OCI-LY7 (cell line): ENCODE data around the gene LYPD1. TPM values are rescaled to one million over a fixed set of nuclear protein-coding genes. Genes with fewer than 3 reads are reported as not detected.
A peak's percentile ranks its signal among the peaks of the same experiment; 100 is the strongest.

Experiments
- BruUV-seq: library from RNA; stranded (reverse); fragments of 400-500 nt; replicated peaks from 2 replicates; lab custom pipeline; 2021; lab: Mats Ljungman, UMichigan
- CTCF ChIA-PET: fragments of 300-600 bp; sonication (Branson Sonifier 250); formaldehyde crosslinking; loops from one replicate; lab custom pipeline; 2022; ENCODE audit warnings: antibody characterized with exemption; ENCODE audit not compliant: unreplicated experiment; lab: Charles Lee
- POLR2A ChIA-PET: fragments of 300-600 bp; sonication (Branson Sonifier 250); formaldehyde crosslinking; loops from one replicate; lab custom pipeline; 2022; ENCODE audit warnings: antibody characterized with exemption; lab: Charles Lee
- DNase-seq: peaks from one replicate; pipeline ENCODE4 v3.0.0-alpha.2; 2015; ENCODE audit warnings: low spot score
- H2AFZ ChIP-seq: fragments of 200-600 bp; sonication (generic), shearing (Covaris generic); 2 replicates; pipeline ENCODE4 v1.6.1; 2014; ENCODE audit warnings: mild to moderate bottlenecking, antibody characterized with exemption, low read length, moderate library complexity
- H3K27ac ChIP-seq: fragments of 200-600 bp; sonication (generic); 2 replicates; pipeline ENCODE4 v1.5.1; 2014; ENCODE audit warnings: mixed run types, low read depth, mild to moderate bottlenecking, moderate library complexity, low read length, inconsistent platforms; ENCODE audit not compliant: poor library complexity, severe bottlenecking
- H3K36me3 ChIP-seq: fragments of 200-600 bp; sonication (generic); 2 replicates; pipeline ENCODE4 v1.6.1; 2014; ENCODE audit warnings: mild to moderate bottlenecking, antibody characterized with exemption, low read length, moderate library complexity, mixed read lengths; ENCODE audit not compliant: insufficient read depth
- H3K4me1 ChIP-seq: fragments of 200-600 bp; sonication (generic); 2 replicates; pipeline ENCODE4 v1.5.1; 2014; ENCODE audit warnings: mild to moderate bottlenecking, low read length; ENCODE audit not compliant: insufficient read depth, poor library complexity, severe bottlenecking
- H3K4me2 ChIP-seq: fragments of 200-600 bp; sonication (generic); 2 replicates; pipeline ENCODE4 v1.6.1; 2014; ENCODE audit warnings: mild to moderate bottlenecking, low read length
- H3K4me3 ChIP-seq: fragments of 200-600 bp; sonication (generic); 2 replicates; pipeline ENCODE4 v1.5.1; 2014; ENCODE audit warnings: mild to moderate bottlenecking, low read depth, low read length; ENCODE audit not compliant: poor library complexity, severe bottlenecking
- H3K79me2 ChIP-seq: fragments of 200-600 bp; sonication (generic); 2 replicates; pipeline ENCODE4 v1.6.1; 2016; ENCODE audit warnings: low read depth, mild to moderate bottlenecking, low read length, moderate library complexity, mixed read lengths; ENCODE audit not compliant: insufficient read depth
- H3K9me2 ChIP-seq: fragments of 200-600 bp; sonication (generic); 2 replicates; pipeline ENCODE4 v1.6.1; 2016; ENCODE audit warnings: mild to moderate bottlenecking, low read length, mixed read lengths; ENCODE audit not compliant: insufficient read depth
- H3K9me3 ChIP-seq: fragments of 200-600 bp; sonication (generic); 2 replicates; pipeline ENCODE4 v1.6.1; 2014; ENCODE audit warnings: mild to moderate bottlenecking, mixed run types, low read length, mixed read lengths
- H4K20me1 ChIP-seq: fragments of 200-600 bp; sonication (generic); 2 replicates; pipeline ENCODE4 v1.6.1; 2014; ENCODE audit warnings: mild to moderate bottlenecking, antibody characterized with exemption, low read length, moderate library complexity, mixed read lengths; ENCODE audit not compliant: insufficient read depth
- EZH2phosphoT487 ChIP-seq: fragments of 200-600 bp; sonication (generic); IDR thresholded peaks from 2 replicates; pipeline ENCODE4 v1.6.1; 2018; ENCODE audit warnings: low read depth, borderline replicate concordance, mild to moderate bottlenecking, mixed run types, antibody characterized with exemption, low read length, moderate library complexity, mixed read lengths
- intact Hi-C: fragments of 100-400 bp; cut with micrococcal nuclease; formaldehyde crosslinking; loops from one replicate; pipeline ENCODE4 v1.10.0; 2022; ENCODE audit not compliant: unreplicated experiment
- total RNA-seq, 2 experiments: library from RNA; depleted of rRNA in 1 of 2; stranded (reverse); fragments of >200 nt in 1 of 2; shearing (Covaris generic) in 1 of 2; gene quantifications; 2 replicates each; pipeline ENCODE4 v1.2.3, GENCODE V29; 2014 to 2022
- TF ChIP-seq, protein P1 (sequence below): fragments of 200-600 bp; sonication (generic); conservative IDR thresholded peaks from 2 replicates; pipeline ENCODE4 v1.5.1; 2014; ENCODE audit warnings: mild to moderate bottlenecking, antibody characterized with exemption, low read length, moderate library complexity, mixed read lengths

The LYPD1 gene
- total RNA-seq, 2 experiments from 2014 or later: 1.4 to 1.8 TPM

DNA sequence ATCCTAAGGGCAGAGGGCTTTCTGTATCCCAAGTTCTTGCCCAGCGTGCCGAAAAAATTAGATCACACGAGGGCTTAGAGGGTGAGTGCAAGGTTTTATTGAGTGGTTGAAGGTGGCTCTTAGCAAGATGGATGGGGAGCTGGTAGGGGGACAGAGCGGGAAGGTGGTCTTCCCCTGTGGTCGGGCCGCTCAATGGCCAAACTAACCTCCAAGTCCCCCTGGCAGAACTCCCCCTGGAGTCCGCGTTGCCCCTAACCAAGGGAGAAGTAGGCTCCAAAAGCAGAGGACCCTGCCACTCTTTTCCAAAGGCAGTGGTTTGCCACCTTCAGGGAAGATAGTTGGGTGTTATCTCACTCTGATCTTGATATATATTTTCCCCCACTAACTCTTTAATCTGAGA is 63.4 kb downstream of the LYPD1 start:
- Histone ChIP-seq H3K9me2 (no peaks in the 10 kb centered on the region), H3K9me3 (no peaks in the 10 kb centered on the region), H3K4me3 (no peak overlapping the region), H3K27ac (no peak overlapping the region), H3K36me3 (no peaks in the 10 kb centered on the region), H2AFZ (no peak overlapping the region), H3K4me1 (no peaks in the 10 kb centered on the region), H3K4me2 (no peak overlapping the region), H4K20me1 (no peaks in the 10 kb centered on the region), H3K79me2 (no peaks in the 10 kb centered on the region)
- CTCF ChIA-PET: no interaction called here
- no TSS peak for BruUV-seq
- POLR2A ChIA-PET: no interaction called here
- intact Hi-C loops: no loop called here
- TF ChIP-seq, protein P1, sequence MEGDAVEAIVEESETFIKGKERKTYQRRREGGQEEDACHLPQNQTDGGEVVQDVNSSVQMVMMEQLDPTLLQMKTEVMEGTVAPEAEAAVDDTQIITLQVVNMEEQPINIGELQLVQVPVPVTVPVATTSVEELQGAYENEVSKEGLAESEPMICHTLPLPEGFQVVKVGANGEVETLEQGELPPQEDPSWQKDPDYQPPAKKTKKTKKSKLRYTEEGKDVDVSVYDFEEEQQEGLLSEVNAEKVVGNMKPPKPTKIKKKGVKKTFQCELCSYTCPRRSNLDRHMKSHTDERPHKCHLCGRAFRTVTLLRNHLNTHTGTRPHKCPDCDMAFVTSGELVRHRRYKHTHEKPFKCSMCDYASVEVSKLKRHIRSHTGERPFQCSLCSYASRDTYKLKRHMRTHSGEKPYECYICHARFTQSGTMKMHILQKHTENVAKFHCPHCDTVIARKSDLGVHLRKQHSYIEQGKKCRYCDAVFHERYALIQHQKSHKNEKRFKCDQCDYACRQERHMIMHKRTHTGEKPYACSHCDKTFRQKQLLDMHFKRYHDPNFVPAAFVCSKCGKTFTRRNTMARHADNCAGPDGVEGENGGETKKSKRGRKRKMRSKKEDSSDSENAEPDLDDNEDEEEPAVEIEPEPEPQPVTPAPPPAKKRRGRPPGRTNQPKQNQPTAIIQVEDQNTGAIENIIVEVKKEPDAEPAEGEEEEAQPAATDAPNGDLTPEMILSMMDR: no peak
- TF ChIP-seq EZH2phosphoT487: no peak
- DNase-seq: no peak

DNA sequence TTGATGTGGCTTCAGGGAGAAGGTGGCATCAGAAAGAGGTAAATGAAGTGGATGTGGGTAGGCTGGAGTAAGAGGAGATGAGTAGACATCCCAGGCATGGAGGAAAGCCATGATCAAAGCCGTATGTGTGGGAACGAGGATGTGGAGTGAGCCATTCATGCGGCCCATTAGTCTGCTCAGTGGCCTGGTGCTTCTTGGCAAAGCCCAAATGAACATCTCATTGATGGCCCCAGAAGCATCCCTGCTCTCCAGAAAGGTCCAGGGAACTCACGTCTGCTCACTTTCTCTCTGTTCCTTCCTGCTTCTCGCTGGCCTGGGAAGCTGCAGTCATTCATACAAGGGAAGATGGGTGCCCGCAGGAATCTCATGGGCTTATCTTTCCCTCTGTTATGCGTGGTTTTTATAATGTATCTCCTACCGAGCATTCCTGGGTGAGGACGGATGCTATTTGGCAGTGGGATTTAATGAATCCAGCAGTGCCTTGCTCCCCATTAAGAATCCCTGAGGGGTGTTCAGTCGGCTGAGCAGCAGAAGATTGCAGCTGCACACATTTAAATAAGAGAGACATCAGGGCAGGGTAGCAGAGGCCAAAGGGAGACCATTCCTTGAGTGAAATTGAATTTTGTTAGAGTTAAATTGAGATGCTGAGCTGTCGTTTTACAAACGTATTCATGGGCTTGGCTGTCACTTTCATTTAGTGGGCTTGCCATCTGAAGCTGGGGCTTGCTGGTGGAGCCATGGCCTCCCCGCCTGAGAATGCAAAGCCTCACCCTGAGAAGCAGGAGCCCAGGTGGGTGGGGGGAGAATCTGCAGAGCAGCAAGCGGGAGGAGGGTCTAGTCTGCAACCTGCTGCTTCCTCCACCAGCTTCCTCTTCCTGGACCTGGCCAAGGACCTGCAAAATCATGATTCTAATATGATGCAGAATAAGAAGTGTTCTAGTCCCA is 64.5 kb downstream of the LYPD1 start:
- Histone ChIP-seq H3K79me2 (no peaks in the 10 kb centered on the region), H3K9me2 (no peaks in the 10 kb centered on the region), H2AFZ (no peak overlapping the region), H3K27ac (no peak overlapping the region), H4K20me1 (no peaks in the 10 kb centered on the region), H3K9me3 (no peaks in the 10 kb centered on the region), H3K4me3 (no peak overlapping the region), H3K36me3 (no peaks in the 10 kb centered on the region), H3K4me1 (no peaks in the 10 kb centered on the region), H3K4me2 (no peak overlapping the region)
- BruUV-seq: no TSS peak
- ChIA-PET POLR2A (interaction anchor here (1.1 kb wide), 1 partner anchor 14 kb away, joined by 3 read pairs; no protein-coding TSS in a partner anchor), CTCF (no interaction called here)
- intact Hi-C loops: no loop called here
- no peak for TF ChIP-seq EZH2phosphoT487
- TF ChIP-seq, protein P1: no peak
- DNase-seq: peak; percentile 8

- TF ChIP-seq, protein P1: no peak
- TF ChIP-seq EZH2phosphoT487: no peak
- Histone ChIP-seq H3K79me2 (no peaks in the 10 kb centered on the region), H3K4me1 (no peaks in the 10 kb centered on the region), H3K4me3 (no peak overlapping the region), H3K9me3 (no peaks in the 10 kb centered on the region), H3K9me2 (no peaks in the 10 kb centered on the region), H3K36me3 (no peaks in the 10 kb centered on the region), H3K27ac (no peak overlapping the region), H4K20me1 (no peaks in the 10 kb centered on the region), H2AFZ (no peak overlapping the region), H3K4me2 (no peak overlapping the region)
- CTCF ChIA-PET: no interaction called here
- intact Hi-C loops: no loop called here
- DNase-seq: no peak
- no TSS peak for BruUV-seq
- POLR2A ChIA-PET: no interaction called here
Measured at GRCh38 chr2:132604561-132604960, 65.4 kb downstream of the LYPD1 start.
